HG03571 (cell line): ENCODE results near the gene TEAD1.

ENCODE experiments used
- ATAC-seq: cut with Tn5 transposase; IDR thresholded peaks from one replicate; pipeline ENCODE4 v1.9.1; 2021; ENCODE audit not compliant: unreplicated experiment

TEAD1 gene

GRCh38 chr11:12971955-12972354 is 297.7 kb downstream of the TEAD1 start:
- ATAC-seq, result no peak

GRCh38 chr11:12973528-12974181 is 299.4 kb downstream of the TEAD1 start:
- ATAC-seq, result no peak

- no peak for ATAC-seq
Observed at GRCh38 chr11:12975195-12975594, 301.0 kb downstream of the TEAD1 start.

- no peak for ATAC-seq
Observed at GRCh38 chr11:12979928-12980689, 305.9 kb downstream of the TEAD1 start.

GRCh38 chr11:12981676-12982522 is 307.7 kb downstream of the TEAD1 start:
- no peak for ATAC-seq

- no peak for ATAC-seq
Observed at GRCh38 chr11:12983336-12983735, 309.1 kb downstream of the TEAD1 start.

GRCh38 chr11:12986194-12986898 is 312.1 kb downstream of the TEAD1 start:
- ATAC-seq, result no peak

- ATAC-seq, result no peak
Observed at GRCh38 chr11:12989428-12990161, 315.4 kb downstream of the TEAD1 start.

- no peak for ATAC-seq
Observed at GRCh38 chr11:12990162-12990480, 315.9 kb downstream of the TEAD1 start.

GRCh38 chr11:12991426-12991825 is 317.2 kb downstream of the TEAD1 start:
- no peak for ATAC-seq

- ATAC-seq, result no peak
Observed at GRCh38 chr11:12993626-12994025, 319.4 kb downstream of the TEAD1 start.
